HepG2 (cell line): ENCODE data around the gene SAP25. TPM values are rescaled to one million over a fixed set of nuclear protein-coding genes. Genes with fewer than 3 reads are reported as not detected.

Experiments
- ATAC-seq: fragments of 200-7000 bp; cut with Tn5 transposase; 3 replicates; pipeline ENCODE4 v1.9.1; 2020; ENCODE audit warnings: mild to moderate bottlenecking, moderate library complexity
- BruUV-seq: library from RNA; stranded (reverse); fragments of 400-500 nt; replicated peaks from 2 replicates; lab custom pipeline; 2021; lab: Mats Ljungman, UMichigan
- CTCF ChIA-PET: fragments of 300-600 bp; formaldehyde crosslinking; extraction: SDS; loops from one replicate; lab custom pipeline; 2021; ENCODE audit warnings: low total read pairs, inconsistent platforms, low intra/inter-chr PET ratio; lab: Yijun Ruan, JAX
- POLR2A ChIA-PET: fragments of 350-600 bp; sonication (Branson Sonifier 250); formaldehyde crosslinking; loops from one replicate; lab custom pipeline; 2020; ENCODE audit warnings: antibody characterized with exemption, inconsistent platforms; lab: Yijun Ruan, JAX
- DNase-seq: peaks from one replicate; pipeline ENCODE4 v3.0.0-alpha.2; 2015; ENCODE audit warnings: low spot score
- FAIRE-seq: peaks from 3 replicates; lab custom pipeline; 2011; peaks lifted over from hg19 to GRCh38; lab: Jason Lieb, UNC
- H2AFZ ChIP-seq: one replicate; pipeline ENCODE4 v1.6.1; 2011; ENCODE audit warnings: low read length, inconsistent platforms
- H3K27ac ChIP-seq: fragments of 300-600 bp; 3 replicates; pipeline ENCODE4 v1.8.0; 2011; ENCODE audit warnings: mixed run types, mild to moderate bottlenecking, mixed read lengths, low read length, inconsistent platforms; ENCODE audit not compliant: insufficient read depth; ENCODE audit errors: extremely low read length
- H3K27me3 ChIP-seq, 2 experiments: fragments of 200-600 bp in 1 of 2; 2 replicates in 1 of 2; 3 replicates in 1 of 2; pipeline versions ENCODE4 v1.6.0 to v1.8.0; 2011; ENCODE audit warnings: low read length in 2 of 2, mild to moderate bottlenecking in 2 of 2, moderate library complexity in 2 of 2, inconsistent platforms in 1 of 2; ENCODE audit not compliant: insufficient read depth in 2 of 2, control insufficient read depth in 1 of 2
- H3K36me3 ChIP-seq, 2 experiments: fragments of 200-600 bp in 1 of 2; replicated peaks in 1 of 2; 2 replicates in 1 of 2; 3 replicates in 1 of 2; pipeline versions ENCODE4 v1.5.1 to v1.8.0; 2011; ENCODE audit warnings: low read length in 2 of 2, inconsistent platforms in 1 of 2; ENCODE audit not compliant: insufficient read depth in 2 of 2, control insufficient read depth in 1 of 2
- H3K4me1 ChIP-seq: 2 replicates; pipeline ENCODE4 v1.5.1; 2012; ENCODE audit warnings: low read length, inconsistent platforms; ENCODE audit not compliant: insufficient read depth
- H3K4me2 ChIP-seq: 2 replicates; pipeline ENCODE4 v1.6.0; 2011; ENCODE audit warnings: low read depth, low read length, inconsistent platforms
- H3K4me3 ChIP-seq, 3 experiments: fragments of 200-600 bp in 1 of 3; sonication (generic), shearing (Covaris generic) in 1 of 3; replicated peaks in 1 of 3; 2 replicates each; pipeline ENCODE4 v1.5.1; 2011 to 2016; ENCODE audit warnings: low read length in 3 of 3, inconsistent platforms in 2 of 3, low read depth in 2 of 3, mild to moderate bottlenecking in 2 of 3, control low read depth in 1 of 3, mixed read lengths in 1 of 3; ENCODE audit not compliant: insufficient read depth in 1 of 3
- H3K79me2 ChIP-seq: one replicate; pipeline ENCODE4 v1.6.1; 2011; ENCODE audit warnings: low read length, inconsistent platforms; ENCODE audit not compliant: insufficient read depth
- H3K9ac ChIP-seq: 2 replicates; pipeline ENCODE4 v1.6.0; 2011; ENCODE audit warnings: mild to moderate bottlenecking, low read depth, low read length, inconsistent platforms; ENCODE audit not compliant: insufficient read depth
- H3K9me3 ChIP-seq: 2 replicates; pipeline ENCODE4 v1.5.1; 2012; ENCODE audit warnings: mild to moderate bottlenecking, low read length
- H4K20me1 ChIP-seq: 2 replicates; pipeline ENCODE4 v1.6.0; 2011; ENCODE audit warnings: inconsistent platforms, mild to moderate bottlenecking, low read length, moderate library complexity; ENCODE audit not compliant: insufficient read depth
- BHLHE40 ChIP-seq: IDR thresholded peaks from 2 replicates; pipeline ENCODE4 v1.6.1; 2011; ENCODE audit warnings: low read length, improper control_type of control experiment
- CREM ChIP-seq, 2 experiments: sonication (generic) in 1 of 2; formaldehyde crosslinking in 1 of 2; IDR thresholded peaks; 2 replicates each; pipeline versions ENCODE4 v1.4.0 to v1.6.1; 2016 to 2020; ENCODE audit warnings: antibody characterized with exemption in 1 of 2, mild to moderate bottlenecking in 1 of 2, missing genetic modification reagents in 1 of 2
- POLR2G ChIP-seq: fragments of 200-400 bp; formaldehyde crosslinking; IDR thresholded peaks from 2 replicates; pipeline ENCODE4 v1.6.1; 2018; ENCODE audit warnings: mild to moderate bottlenecking, low read depth, low read length, moderate library complexity
- RARA ChIP-seq: IDR thresholded peaks from 2 replicates; pipeline ENCODE4 v1.6.1; 2016; ENCODE audit warnings: missing genetic modification reagents, missing compliant biosample characterization
- SRSF1 ChIP-seq: fragments of 200-400 bp; formaldehyde crosslinking; optimal IDR thresholded peaks from 2 replicates; pipeline ENCODE3; 2017; ENCODE audit warnings: mild to moderate bottlenecking, low read depth, low read length, moderate library complexity
- ZMYM4 ChIP-seq: sonication (generic); formaldehyde crosslinking; IDR thresholded peaks from 2 replicates; pipeline ENCODE4 v1.8.1; 2023; ENCODE audit warnings: mild to moderate bottlenecking, missing genetic modification reagents
- ZNF563 ChIP-seq: sonication (generic); formaldehyde crosslinking; IDR thresholded peaks from 2 replicates; pipeline ENCODE4 v1.8.0; 2022; ENCODE audit warnings: mild to moderate bottlenecking, moderate library complexity, missing genetic modification reagents
- WGBS: methylation state at CpG from one replicate; pipeline ENCODE4 v1.1.6; 2017; ENCODE audit warnings: low lambda C conversion rate; 5-methylcytosine and 5-hydroxymethylcytosine counted together
- in situ Hi-C: cut with HindIII; loops from 2 replicates; pipeline ENCODE4 v1.10.0; 2017; ENCODE audit warnings: low pct_unique_long_range_greater_than_20kb; ENCODE audit not compliant: extremely low pct_ligation_motif_present
- intact Hi-C: fragments of 100-400 bp; cut with micrococcal nuclease; formaldehyde crosslinking; loops from one replicate; pipeline ENCODE4 v1.10.0; 2022; ENCODE audit not compliant: unreplicated experiment
- polyA plus RNA-seq, 8 experiments: library from polyadenylated mRNA; depleted of rRNA in 3 of 8; stranded (reverse) in 7 of 8; unstranded in 1 of 8; fragments of >200 nt; fragmentation: Illumina TruSeq in 4 of 8; extraction: Trizol in 4 of 8; gene quantifications; 2 replicates each; pipeline versions ENCODE4 v1.2.1 to v1.2.3, GENCODE V29; 2011 to 2016; ENCODE audit warnings: low read depth in 4 of 8, missing spikeins in 1 of 8, mixed read lengths in 1 of 8; ENCODE audit not compliant: insufficient read depth in 1 of 8
- total RNA-seq, 5 experiments: library from RNA; depleted of rRNA; stranded (reverse); fragments of >200 nt; fragmentation: Illumina TruSeq; extraction: Trizol; gene quantifications; 2 replicates each; pipeline ENCODE4 v1.2.3, GENCODE V29; 2016; ENCODE audit warnings: low read depth in 1 of 5
- TF ChIP-seq, protein P1 (sequence below): sonication (generic); formaldehyde crosslinking; IDR thresholded peaks from 2 replicates; pipeline ENCODE4 v1.4.0; 2020; ENCODE audit warnings: missing genetic modification reagents
- TF ChIP-seq, protein P2 (sequence below): sonication (generic); formaldehyde crosslinking; IDR thresholded peaks from 2 replicates; pipeline ENCODE4 v1.5.0; 2020; ENCODE audit warnings: mild to moderate bottlenecking, missing genetic modification reagents, moderate library complexity
- TF ChIP-seq, protein P3 (sequence below): sonication (generic); formaldehyde crosslinking; IDR thresholded peaks from 2 replicates; pipeline ENCODE4 v1.4.0; 2020; ENCODE audit warnings: missing genetic modification reagents
- TF ChIP-seq, protein P4 (sequence below): sonication (generic); formaldehyde crosslinking; conservative IDR thresholded peaks from 2 replicates; pipeline ENCODE4 v1.4.0; 2020; ENCODE audit warnings: mild to moderate bottlenecking, missing genetic modification reagents, moderate library complexity

SAP25 gene
- total and polyA plus RNA-seq, 2 of the 13 experiments (the other 11 are each of a cell fraction or from before 2014, with no cell fraction given): 0.15 to 0.20 TPM

DNA sequence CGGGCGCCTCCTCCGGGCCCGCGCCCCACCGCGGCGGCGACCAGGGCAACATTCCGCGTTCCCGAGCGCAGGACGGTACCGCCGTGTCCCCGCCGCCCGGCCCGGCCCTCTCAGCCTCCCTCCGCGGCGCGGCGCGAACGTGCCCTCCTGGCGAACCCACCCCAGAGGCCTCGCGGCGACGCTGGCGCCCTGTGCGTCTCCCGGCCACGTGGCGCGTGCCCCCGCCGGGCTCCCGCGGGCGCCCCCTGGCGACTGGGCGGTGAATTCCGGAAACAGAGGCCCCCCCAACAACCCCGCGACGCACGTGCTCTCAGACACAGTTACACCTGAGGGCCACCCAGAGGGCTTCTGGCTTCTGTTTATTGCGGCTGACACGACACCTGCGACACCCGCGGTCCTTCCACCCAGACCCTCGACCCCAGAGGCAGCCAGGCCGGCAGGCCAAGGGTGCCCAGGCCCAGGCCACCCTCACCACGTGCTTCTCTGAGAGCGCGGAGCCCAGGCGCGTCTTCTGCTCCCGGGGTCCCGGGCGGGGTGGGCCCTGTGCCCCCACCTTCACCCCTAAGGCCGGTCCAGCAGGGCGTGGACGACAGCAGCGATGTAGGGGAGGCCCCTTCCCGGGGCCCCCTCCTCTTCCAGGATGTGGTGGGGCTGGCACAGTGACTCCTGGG lies at the start of gene SAP25 (continued):
- TF ChIP-seq, protein P1, sequence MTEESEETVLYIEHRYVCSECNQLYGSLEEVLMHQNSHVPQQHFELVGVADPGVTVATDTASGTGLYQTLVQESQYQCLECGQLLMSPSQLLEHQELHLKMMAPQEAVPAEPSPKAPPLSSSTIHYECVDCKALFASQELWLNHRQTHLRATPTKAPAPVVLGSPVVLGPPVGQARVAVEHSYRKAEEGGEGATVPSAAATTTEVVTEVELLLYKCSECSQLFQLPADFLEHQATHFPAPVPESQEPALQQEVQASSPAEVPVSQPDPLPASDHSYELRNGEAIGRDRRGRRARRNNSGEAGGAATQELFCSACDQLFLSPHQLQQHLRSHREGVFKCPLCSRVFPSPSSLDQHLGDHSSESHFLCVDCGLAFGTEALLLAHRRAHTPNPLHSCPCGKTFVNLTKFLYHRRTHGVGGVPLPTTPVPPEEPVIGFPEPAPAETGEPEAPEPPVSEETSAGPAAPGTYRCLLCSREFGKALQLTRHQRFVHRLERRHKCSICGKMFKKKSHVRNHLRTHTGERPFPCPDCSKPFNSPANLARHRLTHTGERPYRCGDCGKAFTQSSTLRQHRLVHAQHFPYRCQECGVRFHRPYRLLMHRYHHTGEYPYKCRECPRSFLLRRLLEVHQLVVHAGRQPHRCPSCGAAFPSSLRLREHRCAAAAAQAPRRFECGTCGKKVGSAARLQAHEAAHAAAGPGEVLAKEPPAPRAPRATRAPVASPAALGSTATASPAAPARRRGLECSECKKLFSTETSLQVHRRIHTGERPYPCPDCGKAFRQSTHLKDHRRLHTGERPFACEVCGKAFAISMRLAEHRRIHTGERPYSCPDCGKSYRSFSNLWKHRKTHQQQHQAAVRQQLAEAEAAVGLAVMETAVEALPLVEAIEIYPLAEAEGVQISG: 0 out of 2 replicates have a peak, but pooled peaks have one; percentile 14
- TF ChIP-seq POLR2G: peak; percentile 47; the same call in 1 of the 2 replicates
- 0 out of 2 replicates have a peak, but pooled peaks have one; percentile 19 for TF ChIP-seq ZMYM4 (CRISPR knock-in tag)
- TF ChIP-seq, protein P2, sequence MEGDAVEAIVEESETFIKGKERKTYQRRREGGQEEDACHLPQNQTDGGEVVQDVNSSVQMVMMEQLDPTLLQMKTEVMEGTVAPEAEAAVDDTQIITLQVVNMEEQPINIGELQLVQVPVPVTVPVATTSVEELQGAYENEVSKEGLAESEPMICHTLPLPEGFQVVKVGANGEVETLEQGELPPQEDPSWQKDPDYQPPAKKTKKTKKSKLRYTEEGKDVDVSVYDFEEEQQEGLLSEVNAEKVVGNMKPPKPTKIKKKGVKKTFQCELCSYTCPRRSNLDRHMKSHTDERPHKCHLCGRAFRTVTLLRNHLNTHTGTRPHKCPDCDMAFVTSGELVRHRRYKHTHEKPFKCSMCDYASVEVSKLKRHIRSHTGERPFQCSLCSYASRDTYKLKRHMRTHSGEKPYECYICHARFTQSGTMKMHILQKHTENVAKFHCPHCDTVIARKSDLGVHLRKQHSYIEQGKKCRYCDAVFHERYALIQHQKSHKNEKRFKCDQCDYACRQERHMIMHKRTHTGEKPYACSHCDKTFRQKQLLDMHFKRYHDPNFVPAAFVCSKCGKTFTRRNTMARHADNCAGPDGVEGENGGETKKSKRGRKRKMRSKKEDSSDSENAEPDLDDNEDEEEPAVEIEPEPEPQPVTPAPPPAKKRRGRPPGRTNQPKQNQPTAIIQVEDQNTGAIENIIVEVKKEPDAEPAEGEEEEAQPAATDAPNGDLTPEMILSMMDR (CRISPR knock-in tag): peak; percentile 46
- peak; percentile 65 for TF ChIP-seq SRSF1
- peak; percentile 88 for TF ChIP-seq BHLHE40

DNA sequence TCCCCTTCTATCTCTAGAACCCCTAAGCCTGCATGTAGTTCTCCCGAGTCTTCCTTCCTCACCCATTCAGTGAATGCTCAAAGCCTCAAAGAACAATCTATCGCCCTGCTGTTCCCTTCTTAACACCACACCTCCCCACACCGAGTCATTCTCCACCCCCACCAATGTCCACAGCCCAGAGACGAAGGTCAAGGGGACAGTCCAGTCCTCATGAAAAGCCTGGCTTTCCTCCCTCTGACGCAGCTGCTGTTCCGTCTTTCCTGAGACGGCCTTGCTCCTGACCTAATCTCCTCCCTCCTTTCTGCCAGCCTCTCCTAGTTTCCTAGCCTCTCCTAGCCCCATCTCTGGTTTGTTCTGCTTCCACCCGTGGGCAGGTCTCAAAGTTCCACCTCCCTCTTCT lies 47.9 kb upstream of the SAP25 start:
- Histone ChIP-seq H3K36me3 (peaks cover 0 to 4% of the 10 kb centered on the region in 2 experiments; a peak in 2 of 5 replicates), H3K27me3 (no peaks in the 10 kb centered on the region), H3K4me3 (no peak overlapping the region), H2AFZ (no peak overlapping the region), H3K9ac (no peak overlapping the region), H3K4me2 (peak overlapping the region; percentile 37), H3K9me3 (no peaks in the 10 kb centered on the region), H3K27ac (peak overlapping the region; percentile 50), H4K20me1 (no peaks in the 10 kb centered on the region), H3K4me1 (peaks cover 21% of the 10 kb centered on the region), H3K79me2 (no peaks in the 10 kb centered on the region)
- CTCF ChIA-PET: no interaction called here
- in situ Hi-C loops (no loop called here), intact Hi-C loops (no loop called here)
- POLR2A ChIA-PET: interaction anchor here (1.0 to 2.7 kb wide), 9 partner anchors 9 to 84 kb away, joined by 3 to 20 read pairs (median 4); partner anchors contain the start of genes FBXO24, LRCH4, MOSPD3 and POP7
- ATAC-seq (peak; percentile 82), FAIRE-seq (peak; percentile 56), DNase-seq (peak; percentile 41)
- no TSS peak for BruUV-seq
- 8% methylated on average over 8 of the region's 8 CpGs for WGBS
- TF ChIP-seq RARA (CRISPR knock-in tag) (peak; percentile 60), CREM (IDR thresholded peaks at IDR 0.05) (0 out of 2 replicates have a peak, but pooled peaks have one; percentile 12), CREM (CRISPR knock-in tag; IDR thresholded peaks at IDR 0.05) (no peak), ZNF563 (CRISPR knock-in tag) (no peak)
- TF ChIP-seq, protein P3, sequence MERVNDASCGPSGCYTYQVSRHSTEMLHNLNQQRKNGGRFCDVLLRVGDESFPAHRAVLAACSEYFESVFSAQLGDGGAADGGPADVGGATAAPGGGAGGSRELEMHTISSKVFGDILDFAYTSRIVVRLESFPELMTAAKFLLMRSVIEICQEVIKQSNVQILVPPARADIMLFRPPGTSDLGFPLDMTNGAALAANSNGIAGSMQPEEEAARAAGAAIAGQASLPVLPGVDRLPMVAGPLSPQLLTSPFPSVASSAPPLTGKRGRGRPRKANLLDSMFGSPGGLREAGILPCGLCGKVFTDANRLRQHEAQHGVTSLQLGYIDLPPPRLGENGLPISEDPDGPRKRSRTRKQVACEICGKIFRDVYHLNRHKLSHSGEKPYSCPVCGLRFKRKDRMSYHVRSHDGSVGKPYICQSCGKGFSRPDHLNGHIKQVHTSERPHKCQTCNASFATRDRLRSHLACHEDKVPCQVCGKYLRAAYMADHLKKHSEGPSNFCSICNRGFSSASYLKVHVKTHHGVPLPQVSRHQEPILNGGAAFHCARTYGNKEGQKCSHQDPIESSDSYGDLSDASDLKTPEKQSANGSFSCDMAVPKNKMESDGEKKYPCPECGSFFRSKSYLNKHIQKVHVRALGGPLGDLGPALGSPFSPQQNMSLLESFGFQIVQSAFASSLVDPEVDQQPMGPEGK: peak; percentile 53
- TF ChIP-seq, protein P4, sequence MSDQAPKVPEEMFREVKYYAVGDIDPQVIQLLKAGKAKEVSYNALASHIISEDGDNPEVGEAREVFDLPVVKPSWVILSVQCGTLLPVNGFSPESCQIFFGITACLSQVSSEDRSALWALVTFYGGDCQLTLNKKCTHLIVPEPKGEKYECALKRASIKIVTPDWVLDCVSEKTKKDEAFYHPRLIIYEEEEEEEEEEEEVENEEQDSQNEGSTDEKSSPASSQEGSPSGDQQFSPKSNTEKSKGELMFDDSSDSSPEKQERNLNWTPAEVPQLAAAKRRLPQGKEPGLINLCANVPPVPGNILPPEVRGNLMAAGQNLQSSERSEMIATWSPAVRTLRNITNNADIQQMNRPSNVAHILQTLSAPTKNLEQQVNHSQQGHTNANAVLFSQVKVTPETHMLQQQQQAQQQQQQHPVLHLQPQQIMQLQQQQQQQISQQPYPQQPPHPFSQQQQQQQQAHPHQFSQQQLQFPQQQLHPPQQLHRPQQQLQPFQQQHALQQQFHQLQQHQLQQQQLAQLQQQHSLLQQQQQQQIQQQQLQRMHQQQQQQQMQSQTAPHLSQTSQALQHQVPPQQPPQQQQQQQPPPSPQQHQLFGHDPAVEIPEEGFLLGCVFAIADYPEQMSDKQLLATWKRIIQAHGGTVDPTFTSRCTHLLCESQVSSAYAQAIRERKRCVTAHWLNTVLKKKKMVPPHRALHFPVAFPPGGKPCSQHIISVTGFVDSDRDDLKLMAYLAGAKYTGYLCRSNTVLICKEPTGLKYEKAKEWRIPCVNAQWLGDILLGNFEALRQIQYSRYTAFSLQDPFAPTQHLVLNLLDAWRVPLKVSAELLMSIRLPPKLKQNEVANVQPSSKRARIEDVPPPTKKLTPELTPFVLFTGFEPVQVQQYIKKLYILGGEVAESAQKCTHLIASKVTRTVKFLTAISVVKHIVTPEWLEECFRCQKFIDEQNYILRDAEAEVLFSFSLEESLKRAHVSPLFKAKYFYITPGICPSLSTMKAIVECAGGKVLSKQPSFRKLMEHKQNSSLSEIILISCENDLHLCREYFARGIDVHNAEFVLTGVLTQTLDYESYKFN (CRISPR knock-in tag): 0 out of 2 replicates have a peak, but pooled peaks have one; percentile 34
